ENCODE results near the gene HBP1. TPM values are rescaled to one million over a fixed set of nuclear protein-coding genes. Genes with fewer than 3 reads are reported as not detected.

The HBP1 gene
- polyA plus RNA-seq, 1 donor from 2014 or later: 37.7 TPM

DNA sequence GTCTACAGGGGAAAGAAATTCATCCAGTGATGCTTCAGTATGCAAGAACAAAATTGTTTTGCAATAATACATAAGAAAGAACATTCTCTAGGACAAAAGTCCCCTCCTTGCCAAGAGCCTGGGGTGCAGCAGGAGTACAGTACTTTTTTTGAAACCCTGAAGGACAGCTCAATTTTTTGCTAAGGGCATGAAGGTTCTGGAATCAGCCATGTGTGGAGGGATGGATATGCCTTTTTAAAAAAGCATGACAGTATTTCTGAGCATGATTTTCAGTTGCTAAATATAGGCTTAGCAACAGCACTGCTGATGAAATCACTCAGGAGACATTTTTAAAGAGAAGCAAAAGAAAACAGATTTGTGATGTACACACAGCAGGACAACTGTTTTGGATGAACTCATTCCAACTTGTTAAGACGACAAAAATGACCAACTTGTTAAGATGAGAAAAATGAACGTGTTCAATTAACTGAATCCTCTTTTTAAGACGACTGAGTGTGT is 39.3 kb downstream of the HBP1 start:
- H4K20me1 ChIP-seq (ENCODE audit: insufficient read depth): no peaks in the 10 kb centered on the region
- H3K9me2 ChIP-seq (ENCODE audit: insufficient read depth, low read length): no peaks in the 10 kb centered on the region
- no peaks in the 10 kb centered on the region for H3F3A ChIP-seq (ENCODE audit: insufficient read depth, low read length, poor library complexity, severe bottlenecking)
- H2AFZ ChIP-seq (ENCODE audit: low read depth, low read length): no peak overlapping the region
- no peak overlapping the region for H3K27ac ChIP-seq (ENCODE audit: low read length)
- H3K9me3 ChIP-seq (ENCODE audit: low read length): no peaks in the 10 kb centered on the region
- no peaks in the 10 kb centered on the region for H3K79me2 ChIP-seq (replicated peaks; ENCODE audit: insufficient read depth, low read length)
- H3K27me3 ChIP-seq (ENCODE audit: insufficient read depth, low read depth, low read length): no peaks in the 10 kb centered on the region
- H3K4me3 ChIP-seq (ENCODE audit: low read length): no peak overlapping the region
- H3K9ac ChIP-seq (ENCODE audit: low read length): no peak overlapping the region
- H3K36me3 ChIP-seq (ENCODE audit: insufficient read depth, low read length): peaks cover 12% of the 10 kb centered on the region
- no peak overlapping the region for H3K4me2 ChIP-seq (ENCODE audit: low read length)
- TF ChIP-seq EZH2 (IDR thresholded peaks at IDR 0.05; ENCODE audit: borderline replicate concordance, insufficient read depth, low read length, poor library complexity, severe bottlenecking) (no peak), POLR2AphosphoS5 (IDR thresholded peaks at IDR 0.05) (no peak), MXI1 (conservative IDR thresholded peaks at IDR 0.05; ENCODE audit: poor library complexity, severe bottlenecking) (no peak), EP300 (conservative IDR thresholded peaks at IDR 0.05; ENCODE audit: poor library complexity, severe bottlenecking) (no peak), TAF1 (IDR thresholded peaks at IDR 0.05; ENCODE audit: low read depth) (no peak), SMC3 (conservative IDR thresholded peaks at IDR 0.05; ENCODE audit: poor library complexity) (no peak), RAD21 (conservative IDR thresholded peaks at IDR 0.05) (no peak)
- TF ChIP-seq, protein P1, sequence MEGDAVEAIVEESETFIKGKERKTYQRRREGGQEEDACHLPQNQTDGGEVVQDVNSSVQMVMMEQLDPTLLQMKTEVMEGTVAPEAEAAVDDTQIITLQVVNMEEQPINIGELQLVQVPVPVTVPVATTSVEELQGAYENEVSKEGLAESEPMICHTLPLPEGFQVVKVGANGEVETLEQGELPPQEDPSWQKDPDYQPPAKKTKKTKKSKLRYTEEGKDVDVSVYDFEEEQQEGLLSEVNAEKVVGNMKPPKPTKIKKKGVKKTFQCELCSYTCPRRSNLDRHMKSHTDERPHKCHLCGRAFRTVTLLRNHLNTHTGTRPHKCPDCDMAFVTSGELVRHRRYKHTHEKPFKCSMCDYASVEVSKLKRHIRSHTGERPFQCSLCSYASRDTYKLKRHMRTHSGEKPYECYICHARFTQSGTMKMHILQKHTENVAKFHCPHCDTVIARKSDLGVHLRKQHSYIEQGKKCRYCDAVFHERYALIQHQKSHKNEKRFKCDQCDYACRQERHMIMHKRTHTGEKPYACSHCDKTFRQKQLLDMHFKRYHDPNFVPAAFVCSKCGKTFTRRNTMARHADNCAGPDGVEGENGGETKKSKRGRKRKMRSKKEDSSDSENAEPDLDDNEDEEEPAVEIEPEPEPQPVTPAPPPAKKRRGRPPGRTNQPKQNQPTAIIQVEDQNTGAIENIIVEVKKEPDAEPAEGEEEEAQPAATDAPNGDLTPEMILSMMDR (IDR thresholded peaks at IDR 0.05; ENCODE audit: poor library complexity, severe bottlenecking): no peak
- TF ChIP-seq, protein P2, sequence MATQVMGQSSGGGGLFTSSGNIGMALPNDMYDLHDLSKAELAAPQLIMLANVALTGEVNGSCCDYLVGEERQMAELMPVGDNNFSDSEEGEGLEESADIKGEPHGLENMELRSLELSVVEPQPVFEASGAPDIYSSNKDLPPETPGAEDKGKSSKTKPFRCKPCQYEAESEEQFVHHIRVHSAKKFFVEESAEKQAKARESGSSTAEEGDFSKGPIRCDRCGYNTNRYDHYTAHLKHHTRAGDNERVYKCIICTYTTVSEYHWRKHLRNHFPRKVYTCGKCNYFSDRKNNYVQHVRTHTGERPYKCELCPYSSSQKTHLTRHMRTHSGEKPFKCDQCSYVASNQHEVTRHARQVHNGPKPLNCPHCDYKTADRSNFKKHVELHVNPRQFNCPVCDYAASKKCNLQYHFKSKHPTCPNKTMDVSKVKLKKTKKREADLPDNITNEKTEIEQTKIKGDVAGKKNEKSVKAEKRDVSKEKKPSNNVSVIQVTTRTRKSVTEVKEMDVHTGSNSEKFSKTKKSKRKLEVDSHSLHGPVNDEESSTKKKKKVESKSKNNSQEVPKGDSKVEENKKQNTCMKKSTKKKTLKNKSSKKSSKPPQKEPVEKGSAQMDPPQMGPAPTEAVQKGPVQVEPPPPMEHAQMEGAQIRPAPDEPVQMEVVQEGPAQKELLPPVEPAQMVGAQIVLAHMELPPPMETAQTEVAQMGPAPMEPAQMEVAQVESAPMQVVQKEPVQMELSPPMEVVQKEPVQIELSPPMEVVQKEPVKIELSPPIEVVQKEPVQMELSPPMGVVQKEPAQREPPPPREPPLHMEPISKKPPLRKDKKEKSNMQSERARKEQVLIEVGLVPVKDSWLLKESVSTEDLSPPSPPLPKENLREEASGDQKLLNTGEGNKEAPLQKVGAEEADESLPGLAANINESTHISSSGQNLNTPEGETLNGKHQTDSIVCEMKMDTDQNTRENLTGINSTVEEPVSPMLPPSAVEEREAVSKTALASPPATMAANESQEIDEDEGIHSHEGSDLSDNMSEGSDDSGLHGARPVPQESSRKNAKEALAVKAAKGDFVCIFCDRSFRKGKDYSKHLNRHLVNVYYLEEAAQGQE (IDR thresholded peaks at IDR 0.05; ENCODE audit: borderline replicate concordance): no peak

DNA sequence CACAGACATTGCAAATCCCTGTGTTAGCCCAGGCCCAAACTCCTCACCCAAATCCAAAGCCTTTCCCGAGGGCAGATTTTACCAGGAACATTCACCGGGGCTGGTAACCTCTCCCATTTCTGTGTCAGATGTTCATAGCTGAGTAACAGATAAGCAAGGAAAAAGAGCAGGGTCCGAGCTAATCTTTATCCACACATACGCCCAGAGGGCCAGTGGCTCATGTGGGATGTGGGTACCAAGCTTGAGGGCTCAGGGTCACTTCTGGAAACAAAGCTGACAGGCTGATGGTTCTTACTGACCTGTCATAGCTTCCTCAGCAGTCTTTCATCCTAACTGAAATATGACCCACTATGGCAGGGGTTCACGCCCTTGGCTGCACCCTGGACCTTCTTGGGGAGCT is 39.8 kb downstream of the HBP1 start:
- H3K27ac ChIP-seq (ENCODE audit: low read length): no peak overlapping the region
- no peaks in the 10 kb centered on the region for H3F3A ChIP-seq (ENCODE audit: insufficient read depth, low read length, poor library complexity, severe bottlenecking)
- H4K20me1 ChIP-seq (ENCODE audit: insufficient read depth): no peaks in the 10 kb centered on the region
- peaks cover 12% of the 10 kb centered on the region for H3K36me3 ChIP-seq (ENCODE audit: insufficient read depth, low read length)
- H3K9me2 ChIP-seq (ENCODE audit: insufficient read depth, low read length): no peaks in the 10 kb centered on the region
- H3K79me2 ChIP-seq (replicated peaks; ENCODE audit: insufficient read depth, low read length): no peaks in the 10 kb centered on the region
- H3K4me2 ChIP-seq (ENCODE audit: low read length): no peak overlapping the region
- H3K27me3 ChIP-seq (ENCODE audit: insufficient read depth, low read depth, low read length): no peaks in the 10 kb centered on the region
- no peak overlapping the region for H3K9ac ChIP-seq (ENCODE audit: low read length)
- H3K9me3 ChIP-seq (ENCODE audit: low read length): no peaks in the 10 kb centered on the region
- H2AFZ ChIP-seq (ENCODE audit: low read depth, low read length): no peak overlapping the region
- H3K4me3 ChIP-seq (ENCODE audit: low read length): no peak overlapping the region
- TF ChIP-seq POLR2AphosphoS5 (IDR thresholded peaks at IDR 0.05) (no peak), TAF1 (IDR thresholded peaks at IDR 0.05; ENCODE audit: low read depth) (no peak), EZH2 (IDR thresholded peaks at IDR 0.05; ENCODE audit: borderline replicate concordance, insufficient read depth, low read length, poor library complexity, severe bottlenecking) (no peak), RAD21 (conservative IDR thresholded peaks at IDR 0.05) (no peak), MXI1 (conservative IDR thresholded peaks at IDR 0.05; ENCODE audit: poor library complexity, severe bottlenecking) (no peak), SMC3 (conservative IDR thresholded peaks at IDR 0.05; ENCODE audit: poor library complexity) (no peak), EP300 (conservative IDR thresholded peaks at IDR 0.05; ENCODE audit: poor library complexity, severe bottlenecking) (no peak)
- TF ChIP-seq, protein P2 (IDR thresholded peaks at IDR 0.05; ENCODE audit: borderline replicate concordance): no peak
- TF ChIP-seq, protein P1 (IDR thresholded peaks at IDR 0.05; ENCODE audit: poor library complexity, severe bottlenecking): no peak

Data from neural cell (in vitro differentiated cells).